ENCODE measurements around the gene MS4A6A. TPM values are rescaled to one million over a fixed set of nuclear protein-coding genes. Genes with fewer than 3 reads are reported as not detected.

Gene MS4A6A
- total RNA-seq, 1 experiment from 2014 or later: not detected

GRCh38 chr11:60143768-60144167 lies 39.1 kb downstream of the MS4A6A start:
- H3K27me3 ChIP-seq (replicated peaks; ENCODE audit: insufficient read depth, low read depth, low read length, poor library complexity): peaks cover 21% of the 10 kb centered on the region
- ChIA-PET POLR2A (ENCODE audit: low non-redundant PET) (no interaction called here), CTCF (no interaction called here)
- BruUV-seq (replicated peaks): no TSS peak
- H3K27ac ChIP-seq (ENCODE audit: low read depth, low read length, poor library complexity, severe bottlenecking): no peak overlapping the region
- H3K36me3 ChIP-seq (ENCODE audit: insufficient read depth, low read length, poor library complexity, severe bottlenecking): no peaks in the 10 kb centered on the region
- no peak for DNase-seq (ENCODE audit: low spot score)
- H3K4me1 ChIP-seq (ENCODE audit: insufficient read depth, low read length, poor library complexity, severe bottlenecking): no peaks in the 10 kb centered on the region
- no peak overlapping the region for H3K4me3 ChIP-seq (ENCODE audit: low read depth, low read length, poor library complexity, severe bottlenecking)
- H3K9me3 ChIP-seq (ENCODE audit: low read depth, low read length, poor library complexity, severe bottlenecking): no peaks in the 10 kb centered on the region
- TF ChIP-seq EZH2 (IDR thresholded peaks at IDR 0.05; ENCODE audit: borderline replicate concordance, low read depth, low read length, poor library complexity, severe bottlenecking) (no peak), CTCF (conservative IDR thresholded peaks at IDR 0.05; ENCODE audit: low read depth, low read length) (no peak)
- intact Hi-C loops (cut with micrococcal nuclease; ENCODE audit: unreplicated experiment): no loop called here

- intact Hi-C loops (cut with micrococcal nuclease; ENCODE audit: unreplicated experiment): no loop called here
- no TSS peak for BruUV-seq (replicated peaks)
- DNase-seq (ENCODE audit: low spot score): no peak
- H3K9me3 ChIP-seq (ENCODE audit: low read depth, low read length, poor library complexity, severe bottlenecking): no peaks in the 10 kb centered on the region
- no peaks in the 10 kb centered on the region for H3K36me3 ChIP-seq (ENCODE audit: insufficient read depth, low read length, poor library complexity, severe bottlenecking)
- H3K27ac ChIP-seq (ENCODE audit: low read depth, low read length, poor library complexity, severe bottlenecking): no peak overlapping the region
- ChIA-PET CTCF (no interaction called here), POLR2A (ENCODE audit: low non-redundant PET) (no interaction called here)
- no peaks in the 10 kb centered on the region for H3K27me3 ChIP-seq (replicated peaks; ENCODE audit: insufficient read depth, low read depth, low read length, poor library complexity)
- H3K4me3 ChIP-seq (ENCODE audit: low read depth, low read length, poor library complexity, severe bottlenecking): no peak overlapping the region
- no peaks in the 10 kb centered on the region for H3K4me1 ChIP-seq (ENCODE audit: insufficient read depth, low read length, poor library complexity, severe bottlenecking)
- no peak for TF ChIP-seq EZH2 (IDR thresholded peaks at IDR 0.05; ENCODE audit: borderline replicate concordance, low read depth, low read length, poor library complexity, severe bottlenecking)
- TF ChIP-seq CTCF (conservative IDR thresholded peaks at IDR 0.05; ENCODE audit: low read depth, low read length): no peak
These were observed 49.0 kb downstream of the MS4A6A start for GRCh38 chr11:60133917-60134316.

GRCh38 chr11:60131912-60132311 lies 51.0 kb downstream of the MS4A6A start:
- CTCF ChIA-PET: no interaction called here
- no peaks in the 10 kb centered on the region for H3K4me1 ChIP-seq (ENCODE audit: insufficient read depth, low read length, poor library complexity, severe bottlenecking)
- intact Hi-C loops (cut with micrococcal nuclease; ENCODE audit: unreplicated experiment): loop anchor here (2.0 kb wide), 1 partner anchor 309 kb away; no protein-coding TSS in a partner anchor
- no peak overlapping the region for H3K27ac ChIP-seq (ENCODE audit: low read depth, low read length, poor library complexity, severe bottlenecking)
- TF ChIP-seq EZH2 (IDR thresholded peaks at IDR 0.05; ENCODE audit: borderline replicate concordance, low read depth, low read length, poor library complexity, severe bottlenecking) (no peak), CTCF (conservative IDR thresholded peaks at IDR 0.05; ENCODE audit: low read depth, low read length) (no peak)
- no TSS peak for BruUV-seq (replicated peaks)
- H3K9me3 ChIP-seq (ENCODE audit: low read depth, low read length, poor library complexity, severe bottlenecking): no peaks in the 10 kb centered on the region
- DNase-seq (ENCODE audit: low spot score): no peak
- no peaks in the 10 kb centered on the region for H3K36me3 ChIP-seq (ENCODE audit: insufficient read depth, low read length, poor library complexity, severe bottlenecking)
- POLR2A ChIA-PET (ENCODE audit: low non-redundant PET): no interaction called here
- no peaks in the 10 kb centered on the region for H3K27me3 ChIP-seq (replicated peaks; ENCODE audit: insufficient read depth, low read depth, low read length, poor library complexity)
- H3K4me3 ChIP-seq (ENCODE audit: low read depth, low read length, poor library complexity, severe bottlenecking): no peak overlapping the region

All from A673 (cell line).